Thyroid gland (tissue), 4 donors: ENCODE data around the gene AMZ2.
"Not testable (repeated sequence)": the region's sequence is repeated elsewhere in the genome, so short reads cannot be mapped to it uniquely, and the experiment has no call there.

Experiments
- POLR2A ChIP-seq, 2 donors: fragments of 450-650 bp; IDR thresholded peaks; one replicate each; pipeline ENCODE4 v1.6.1; 2017; ENCODE audit warnings: antibody characterized with exemption in 2 of 2, mild to moderate bottlenecking in 2 of 2, moderate library complexity in 1 of 2
- TF ChIP-seq, protein P1 (sequence below), 6 experiments: fragments of 200-600 bp in 3 of 6; fragments of 450-650 bp in 3 of 6; sonication (generic) in 3 of 6; IDR thresholded peaks; one replicate each; pipeline ENCODE4 v1.5.1; 2016 to 2019; ENCODE audit warnings: antibody characterized with exemption in 6 of 6, mild to moderate bottlenecking in 2 of 6, inconsistent platforms in 1 of 6, moderate library complexity in 1 of 6

DNA sequence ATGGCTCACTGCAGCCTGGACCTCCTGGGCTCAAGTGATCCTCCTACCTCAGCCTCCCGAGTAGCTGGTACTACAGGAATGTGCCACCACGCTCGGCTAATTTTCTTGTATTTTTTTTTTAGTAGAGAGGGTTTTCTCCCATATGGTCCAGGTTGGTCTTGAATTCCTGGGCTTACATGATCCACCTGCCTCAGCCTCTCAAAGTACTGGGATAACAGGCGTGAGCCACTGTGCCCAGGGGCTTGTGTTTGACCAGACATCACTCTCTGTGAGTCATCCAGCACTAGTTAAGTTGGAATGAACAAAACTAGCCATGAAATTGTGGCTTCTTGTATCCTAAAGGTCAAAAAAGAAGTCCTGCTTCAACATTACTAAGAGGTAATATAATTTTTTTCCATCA, 16.7 kb upstream of the AMZ2 start:
- TF ChIP-seq, protein P1, sequence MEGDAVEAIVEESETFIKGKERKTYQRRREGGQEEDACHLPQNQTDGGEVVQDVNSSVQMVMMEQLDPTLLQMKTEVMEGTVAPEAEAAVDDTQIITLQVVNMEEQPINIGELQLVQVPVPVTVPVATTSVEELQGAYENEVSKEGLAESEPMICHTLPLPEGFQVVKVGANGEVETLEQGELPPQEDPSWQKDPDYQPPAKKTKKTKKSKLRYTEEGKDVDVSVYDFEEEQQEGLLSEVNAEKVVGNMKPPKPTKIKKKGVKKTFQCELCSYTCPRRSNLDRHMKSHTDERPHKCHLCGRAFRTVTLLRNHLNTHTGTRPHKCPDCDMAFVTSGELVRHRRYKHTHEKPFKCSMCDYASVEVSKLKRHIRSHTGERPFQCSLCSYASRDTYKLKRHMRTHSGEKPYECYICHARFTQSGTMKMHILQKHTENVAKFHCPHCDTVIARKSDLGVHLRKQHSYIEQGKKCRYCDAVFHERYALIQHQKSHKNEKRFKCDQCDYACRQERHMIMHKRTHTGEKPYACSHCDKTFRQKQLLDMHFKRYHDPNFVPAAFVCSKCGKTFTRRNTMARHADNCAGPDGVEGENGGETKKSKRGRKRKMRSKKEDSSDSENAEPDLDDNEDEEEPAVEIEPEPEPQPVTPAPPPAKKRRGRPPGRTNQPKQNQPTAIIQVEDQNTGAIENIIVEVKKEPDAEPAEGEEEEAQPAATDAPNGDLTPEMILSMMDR (IDR thresholded peaks at IDR 0.05): not testable (repeated sequence)
- not testable (repeated sequence) for TF ChIP-seq POLR2A (IDR thresholded peaks at IDR 0.05)
